Activated CD8-positive, alpha-beta memory T cell treated with anti-CD3 and anti-CD28 coated beads, Interleukin-2, amount 50 U/mL, for 24 hours (primary cell): Measurements from ENCODE around the gene ASXL1.
"Not testable (repeated sequence)": the region's sequence is repeated elsewhere in the genome, so short reads cannot be mapped to it uniquely, and the experiment has no call there.

Source experiments
- DNase-seq: peaks from one replicate; pipeline ENCODE4 v3.0.0-alpha.2; 2020; ENCODE audit errors: extremely low read depth

The ASXL1 gene

DNA sequence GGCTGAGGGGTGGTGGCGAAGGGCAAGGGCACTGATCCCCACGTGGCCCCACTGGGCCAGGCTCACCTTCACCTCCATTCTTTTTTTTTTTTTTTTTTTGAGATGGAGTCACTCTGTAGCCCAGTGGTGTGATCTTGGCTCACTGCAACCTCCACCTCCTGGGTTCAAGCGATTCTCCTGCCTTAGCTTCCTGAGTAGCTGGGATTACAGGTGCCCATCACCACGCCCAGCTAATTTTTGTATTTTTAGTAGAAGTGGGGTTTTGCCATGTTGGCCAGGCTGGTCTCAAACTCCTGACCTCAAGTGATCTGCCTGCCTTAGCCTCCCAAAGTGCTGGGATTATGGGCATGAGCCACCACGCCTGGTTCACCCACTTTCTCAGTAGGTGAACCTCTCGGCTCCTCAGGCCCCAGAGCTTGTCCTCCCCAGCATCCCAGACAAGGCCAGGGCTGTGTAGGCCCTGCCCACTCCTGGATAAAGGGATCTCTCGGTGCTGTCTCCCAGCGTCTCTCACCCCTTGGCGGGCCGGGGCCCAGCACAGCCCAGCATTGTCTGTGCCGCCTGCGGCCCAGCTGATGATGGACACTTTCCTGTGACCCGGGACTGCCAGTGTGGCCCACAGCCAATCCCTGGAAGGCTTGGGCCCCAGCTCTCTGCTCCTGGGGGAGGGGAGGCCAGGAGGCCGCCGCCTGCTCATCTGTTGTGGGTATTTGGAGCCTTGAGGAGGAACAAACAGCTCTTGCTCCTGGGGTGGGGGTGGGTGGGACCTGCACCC is 108.0 kb downstream of the ASXL1 start:
- not testable (repeated sequence) for DNase-seq

DNA sequence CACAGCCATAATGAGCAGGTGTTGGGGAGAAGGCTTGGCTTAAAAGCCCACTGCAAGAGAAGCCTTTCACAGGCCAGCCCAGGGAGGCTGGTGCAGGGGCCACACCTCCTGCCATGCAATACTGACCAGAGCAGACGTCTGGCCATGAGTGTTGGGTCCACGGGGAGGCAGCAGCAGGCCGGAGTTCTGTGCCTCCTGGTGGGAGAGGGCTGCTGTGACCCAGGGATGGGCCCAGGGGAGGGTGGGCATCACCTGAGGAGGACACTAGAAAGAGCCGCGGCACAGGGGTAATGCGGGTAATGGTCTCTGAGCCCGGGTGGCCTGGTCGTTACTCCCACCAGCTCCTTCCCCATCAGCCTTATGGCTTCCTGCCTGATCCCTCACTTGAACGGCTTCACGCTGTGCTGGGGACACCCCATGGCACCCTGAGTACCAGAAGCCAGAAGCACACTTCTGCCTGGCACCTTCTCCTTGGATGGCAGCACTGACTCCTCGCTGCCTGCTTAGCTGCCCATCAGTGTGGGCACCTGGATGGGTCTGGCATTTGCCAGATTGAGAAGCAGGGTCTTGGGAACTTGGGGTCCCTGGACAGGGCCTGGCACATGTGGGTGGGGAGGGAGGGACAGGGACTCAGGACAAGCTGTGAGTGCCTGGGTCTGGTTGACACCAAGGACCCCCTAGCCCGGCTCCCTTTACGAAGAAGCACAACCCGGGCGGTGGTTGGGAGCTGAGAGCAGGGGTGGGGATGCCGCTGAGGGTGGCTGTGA is 108.8 kb downstream of the ASXL1 start:
- DNase-seq, result no peak

DNA sequence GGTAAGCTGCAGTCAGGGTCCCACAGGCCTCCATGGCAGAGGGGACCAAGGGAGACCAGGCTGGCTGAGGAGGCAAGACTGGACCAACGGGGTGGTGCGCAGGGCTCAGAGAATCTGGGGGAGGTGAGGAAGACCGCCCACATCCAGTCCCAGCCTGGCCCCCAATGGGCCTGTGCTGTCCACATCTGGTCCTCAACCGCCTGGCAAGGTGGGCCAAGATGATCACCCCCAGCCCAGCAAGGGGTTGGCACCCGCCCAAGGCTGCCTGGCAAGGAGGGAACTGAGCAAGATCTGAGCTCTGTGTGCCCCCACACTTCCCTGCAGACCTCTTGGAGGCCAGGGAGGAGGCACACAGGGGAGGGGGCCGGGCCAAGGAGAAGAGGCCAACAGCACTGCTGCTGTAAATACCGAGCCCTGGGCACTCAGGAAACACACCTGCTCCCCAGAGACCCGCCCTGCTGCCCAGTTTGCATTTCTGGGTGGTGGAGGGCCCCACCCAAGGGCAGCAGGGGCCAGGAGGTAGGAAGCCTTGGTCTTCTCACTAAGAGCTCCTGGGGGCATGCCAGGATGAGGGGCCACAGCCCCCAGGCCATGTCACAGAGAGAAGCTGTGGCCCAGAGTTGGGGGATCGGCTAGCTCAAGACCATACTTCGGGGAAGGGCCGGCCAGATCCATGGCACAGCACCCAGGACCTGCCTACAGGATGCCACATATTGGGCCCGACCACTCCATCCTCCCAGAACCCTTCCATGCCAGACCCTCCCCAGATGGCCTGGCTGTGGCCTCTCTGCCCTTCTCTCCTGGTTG is 109.6 kb downstream of the ASXL1 start:
- no peak for DNase-seq

GRCh38 chr20:32468313-32468640 is 110.1 kb downstream of the ASXL1 start:
- DNase-seq, result no peak

GRCh38 chr20:32468860-32469259 is 110.7 kb downstream of the ASXL1 start:
- no peak for DNase-seq

GRCh38 chr20:32470025-32470861 is 112.1 kb downstream of the ASXL1 start:
- no peak for DNase-seq

GRCh38 chr20:32470940-32471339 is 112.8 kb downstream of the ASXL1 start:
- no peak for DNase-seq

GRCh38 chr20:32472581-32473207 is 114.6 kb downstream of the ASXL1 start:
- DNase-seq, result no peak

DNA sequence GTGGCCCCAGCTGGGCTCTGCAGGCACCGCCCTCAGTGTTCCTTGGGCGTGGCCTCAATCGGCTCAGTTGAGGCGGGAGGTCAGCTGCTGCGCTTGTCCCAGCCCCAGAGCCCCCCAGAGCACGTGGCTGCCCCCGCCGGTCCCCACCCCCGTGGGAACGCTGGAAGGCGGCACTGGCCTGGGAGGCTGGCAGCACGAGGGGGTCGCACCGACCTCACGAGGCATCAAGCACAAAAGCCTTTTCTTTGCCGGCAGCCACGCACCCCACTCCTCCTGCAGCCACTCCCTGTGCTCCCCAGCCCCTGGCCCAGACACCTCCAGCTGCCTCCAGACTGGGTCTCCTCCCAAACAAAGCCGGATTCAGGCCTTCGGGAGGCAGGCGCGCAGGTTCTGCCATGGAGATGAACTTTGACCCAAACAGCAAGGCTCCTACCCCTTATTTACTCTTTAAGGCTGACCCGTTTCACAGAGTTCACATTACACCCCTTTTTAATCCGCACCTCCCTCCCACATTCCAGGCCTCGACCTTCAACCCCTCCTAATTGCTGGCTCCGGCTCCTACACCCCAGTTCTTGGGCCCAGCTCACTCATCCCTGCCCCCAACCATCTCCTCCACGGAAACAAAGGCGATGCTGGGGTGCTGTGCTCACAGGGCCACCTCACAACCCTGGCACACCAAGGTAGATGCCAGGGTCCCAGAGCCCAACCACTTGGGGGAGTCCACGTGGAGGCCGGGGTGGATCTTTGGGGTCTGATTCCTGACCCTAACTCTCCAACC is 115.3 kb downstream of the ASXL1 start:
- no peak for DNase-seq

DNA sequence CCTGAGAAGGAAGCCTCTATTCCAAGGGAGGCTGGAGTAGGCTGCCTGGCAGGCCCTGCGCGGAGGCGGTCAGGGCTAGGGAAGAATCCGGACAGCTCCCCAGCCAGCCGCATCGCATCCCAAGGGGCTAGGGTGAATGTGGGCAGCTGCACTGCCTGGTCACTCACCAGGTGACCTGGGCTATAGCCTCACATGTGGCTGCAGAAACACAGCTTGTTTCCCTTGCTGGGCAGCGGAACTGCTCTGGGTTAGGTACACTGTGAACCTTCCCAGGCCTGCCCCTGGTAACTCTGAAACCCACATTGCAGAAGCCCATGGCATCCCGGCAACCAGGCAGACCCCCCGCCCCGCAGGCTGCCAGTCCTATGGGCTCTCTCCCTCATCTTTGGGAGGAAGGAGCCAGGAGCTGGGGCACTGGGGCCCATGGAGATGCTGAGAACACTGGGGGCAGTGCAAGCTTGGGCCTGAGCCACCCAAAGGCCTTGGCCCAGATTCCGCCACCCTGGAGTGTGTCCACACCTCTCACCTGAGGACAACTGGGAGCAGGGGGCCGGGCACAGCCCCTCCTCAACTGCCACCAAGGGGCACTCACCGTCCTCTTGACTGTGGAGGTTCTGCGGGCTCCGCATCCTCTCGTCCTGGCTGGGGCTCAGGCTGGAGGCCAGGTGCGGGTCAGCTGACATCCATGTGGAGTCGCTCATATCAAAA is 116.0 kb downstream of the ASXL1 start:
- DNase-seq, result no peak

- DNase-seq, result no peak
Observed at GRCh38 chr20:32474717-32474966, 116.5 kb downstream of the ASXL1 start.

- no peak for DNase-seq
Observed at GRCh38 chr20:32474967-32475811, 117.1 kb downstream of the ASXL1 start.

DNA sequence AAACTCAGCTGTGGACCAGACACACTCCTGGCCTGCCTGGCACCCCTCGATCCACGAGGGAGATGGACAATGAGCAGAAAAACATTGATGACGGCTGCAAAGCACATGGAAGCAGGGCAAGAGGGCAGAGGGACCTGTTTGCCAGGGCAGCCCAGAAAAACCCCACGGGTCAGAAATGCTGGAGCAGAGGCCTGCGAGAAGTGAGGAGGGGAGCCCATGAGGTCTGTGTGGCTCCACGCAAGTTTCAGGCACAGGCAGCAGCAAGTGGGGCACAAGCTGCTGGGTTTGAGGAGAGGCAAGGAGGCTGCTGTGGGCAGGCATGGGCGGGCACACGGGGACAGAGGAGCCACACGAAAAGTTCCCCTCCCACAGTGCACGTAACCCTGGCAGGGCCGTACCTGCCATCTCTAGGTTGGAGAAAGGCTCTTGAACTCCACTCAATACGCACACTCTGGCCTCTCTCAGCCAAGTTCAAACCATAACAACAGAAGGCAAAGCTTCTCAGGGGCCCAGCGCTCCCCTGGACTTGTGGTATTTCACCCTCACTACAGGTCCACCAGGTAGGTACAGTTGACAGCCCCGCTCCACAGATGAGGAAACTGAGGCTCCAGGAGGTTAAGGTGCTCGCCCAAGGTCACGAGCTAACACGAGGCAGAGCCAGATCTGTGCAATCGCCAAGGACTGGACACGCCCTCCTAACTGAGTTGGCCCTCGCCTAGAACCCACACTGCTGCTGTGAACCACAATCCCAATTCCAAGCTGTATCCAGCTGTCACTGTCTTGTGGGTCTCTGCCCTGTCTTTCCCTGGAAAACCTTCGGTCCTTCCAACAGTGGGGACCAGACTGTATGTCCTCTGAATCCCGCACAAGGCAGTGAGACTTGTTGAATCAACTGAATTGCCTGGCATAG is 118.8 kb downstream of the ASXL1 start:
- DNase-seq, result no peak

DNA sequence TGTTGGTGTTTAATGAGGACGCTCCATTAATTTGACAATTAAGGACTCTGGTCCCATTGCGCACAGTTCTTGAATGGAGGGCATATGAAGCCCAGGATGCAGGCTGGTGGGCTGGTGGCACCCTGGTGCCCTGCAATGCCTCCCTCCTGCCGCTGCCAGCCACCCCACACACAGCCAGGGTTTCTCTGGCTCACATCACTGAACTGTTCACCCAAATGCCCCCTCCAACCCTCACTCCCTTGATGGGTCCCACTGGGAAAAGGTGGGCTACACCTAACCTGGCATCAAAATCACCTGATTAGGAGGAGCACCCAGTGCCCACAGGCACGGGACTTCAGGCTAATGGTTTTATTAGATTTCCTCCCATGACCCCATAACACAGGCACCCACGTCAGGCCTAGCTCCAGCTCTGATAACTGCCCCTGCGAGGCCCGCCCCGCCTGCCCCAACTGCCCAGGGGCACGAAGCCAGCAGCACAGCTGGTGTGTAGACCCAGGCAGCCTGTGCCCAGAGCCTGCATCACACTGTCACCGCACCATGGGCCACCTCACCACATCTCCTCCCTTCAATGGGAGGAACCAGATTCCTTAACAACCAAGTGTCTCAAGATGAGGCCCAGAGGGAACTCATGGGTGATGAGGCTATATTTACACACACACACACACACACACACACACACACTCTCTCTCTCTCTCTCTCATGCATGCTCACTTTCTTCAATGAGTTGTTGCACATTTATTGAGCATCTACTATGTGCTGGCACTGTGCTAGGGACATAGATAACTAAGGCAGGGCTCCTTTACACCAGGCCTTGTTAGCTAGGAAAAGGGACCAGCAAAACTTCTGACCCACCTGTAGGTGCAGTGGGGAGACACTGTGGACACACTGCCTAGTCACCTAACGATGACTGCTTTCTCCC is 119.7 kb downstream of the ASXL1 start:
- DNase-seq, result no peak

- no peak for DNase-seq
Observed at GRCh38 chr20:32478576-32478975, 120.4 kb downstream of the ASXL1 start.

- no peak for DNase-seq
Observed at GRCh38 chr20:32479012-32479411, 120.9 kb downstream of the ASXL1 start.

- DNase-seq, result no peak
Observed at GRCh38 chr20:32479697-32480171, 121.6 kb downstream of the ASXL1 start.
